GM21390 (cell line): ENCODE results near the gene NPL.
A peak's percentile ranks its signal among the peaks of the same experiment; 100 is the strongest.

Experiments used
- ATAC-seq: cut with Tn5 transposase; IDR thresholded peaks from one replicate; pipeline ENCODE4 v1.9.1; 2021; ENCODE audit not compliant: unreplicated experiment

The NPL gene

GRCh38 chr1:182789138-182790076, at the start of gene NPL:
Gene NPL, plus strand, starts transcription at chr1:182789773. Its CDS starts 4,599 bp downstream, at chr1:182794372.
- peak; percentile 96 for ATAC-seq

- no peak for ATAC-seq
Observed at GRCh38 chr1:182740120-182740519, 49.5 kb upstream of the NPL start.

- no peak for ATAC-seq
Observed at GRCh38 chr1:182742780-182743179, 46.8 kb upstream of the NPL start.

- no peak for ATAC-seq
Observed at GRCh38 chr1:182752077-182752988, 37.2 kb upstream of the NPL start.

GRCh38 chr1:182754087-182754486, 35.5 kb upstream of the NPL start:
- no peak for ATAC-seq

GRCh38 chr1:182754543-182755314, 34.8 kb upstream of the NPL start:
- ATAC-seq, result no peak

GRCh38 chr1:182755632-182756031, 33.9 kb upstream of the NPL start:
- ATAC-seq, result no peak

GRCh38 chr1:182756423-182756822, 33.1 kb upstream of the NPL start:
- ATAC-seq, result no peak

- ATAC-seq, result no peak
Observed at GRCh38 chr1:182761396-182762395, 27.9 kb upstream of the NPL start.

- no peak for ATAC-seq
Observed at GRCh38 chr1:182762536-182762935, 27.0 kb upstream of the NPL start.

GRCh38 chr1:182764029-182764727, 25.4 kb upstream of the NPL start:
- no peak for ATAC-seq

- ATAC-seq, result no peak
Observed at GRCh38 chr1:182765391-182765790, 24.2 kb upstream of the NPL start.

- ATAC-seq, result no peak
Observed at GRCh38 chr1:182766050-182766449, 23.5 kb upstream of the NPL start.

- ATAC-seq, result no peak
Observed at GRCh38 chr1:182766881-182767645, 22.5 kb upstream of the NPL start.

GRCh38 chr1:182768963-182769362, 20.6 kb upstream of the NPL start:
- no peak for ATAC-seq

- no peak for ATAC-seq
Observed at GRCh38 chr1:182770232-182770631, 19.3 kb upstream of the NPL start.

GRCh38 chr1:182771187-182771984, 18.2 kb upstream of the NPL start:
- no peak for ATAC-seq

- no peak for ATAC-seq
Observed at GRCh38 chr1:182777386-182777785, 12.2 kb upstream of the NPL start.
